IMR-90 (cell line): ENCODE data around the gene LCN2. TPM values are rescaled to one million over a fixed set of nuclear protein-coding genes. Genes with fewer than 3 reads are reported as not detected.

ENCODE experiments used
- ATAC-seq: fragments of 200-7000 bp; cut with Tn5 transposase; 2 replicates; pipeline ENCODE4 v1.9.1; 2020; ENCODE audit warnings: low read depth, mild to moderate bottlenecking, moderate library complexity
- BruUV-seq: library from RNA; stranded (reverse); fragments of 400-500 nt; replicated peaks from 2 replicates; lab custom pipeline; 2021; lab: Mats Ljungman, UMichigan
- CTCF ChIA-PET: fragments of 300-600 bp; formaldehyde crosslinking; extraction: SDS; loops from one replicate; lab custom pipeline; 2021; ENCODE audit warnings: antibody characterized with exemption; lab: Yijun Ruan, JAX
- POLR2A ChIA-PET: fragments of 300-600 bp; sonication (Branson Sonifier 250); formaldehyde crosslinking; loops from one replicate; lab custom pipeline; 2022; ENCODE audit warnings: antibody characterized with exemption; ENCODE audit not compliant: unreplicated experiment; lab: Charles Lee
- DNase-seq: peaks from one replicate; pipeline ENCODE4 v3.0.0; 2013
- H2AFZ ChIP-seq: replicated peaks from 2 replicates; pipeline ENCODE3; 2013; ENCODE audit warnings: low read length, mild to moderate bottlenecking; ENCODE audit not compliant: poor library complexity
- H2AK5ac ChIP-seq: 2 replicates; pipeline ENCODE4 v1.6.1; 2013; ENCODE audit warnings: low read depth, low read length, inconsistent platforms
- H2AK9ac ChIP-seq: replicated peaks from 2 replicates; pipeline ENCODE3; 2013; ENCODE audit warnings: mild to moderate bottlenecking, low read depth, low read length, moderate library complexity; ENCODE audit not compliant: poor library complexity
- H2BK120ac ChIP-seq: 2 replicates; pipeline ENCODE4 v1.6.1; 2013; ENCODE audit warnings: low read depth, low read length, inconsistent platforms
- H2BK15ac ChIP-seq: 3 replicates; pipeline ENCODE4 v1.6.1; 2013; ENCODE audit warnings: low read depth, low read length, inconsistent platforms
- H2BK20ac ChIP-seq: 2 replicates; pipeline ENCODE4 v1.6.1; 2013; ENCODE audit warnings: low read depth, mild to moderate bottlenecking, inconsistent platforms, low read length, moderate library complexity
- H2BK5ac ChIP-seq: 2 replicates; pipeline ENCODE4 v1.6.1; 2013; ENCODE audit warnings: mild to moderate bottlenecking, low read depth, low read length, inconsistent platforms; ENCODE audit not compliant: poor library complexity, severe bottlenecking
- H3K14ac ChIP-seq: replicated peaks from 2 replicates; pipeline ENCODE4 v1.6.1; 2013; ENCODE audit warnings: low read depth, low read length, inconsistent platforms
- H3K18ac ChIP-seq: 2 replicates; pipeline ENCODE4 v1.6.1; 2013; ENCODE audit warnings: low read depth, low read length, control low read depth
- H3K23ac ChIP-seq: 2 replicates; pipeline ENCODE4 v1.6.1; 2013; ENCODE audit warnings: low read depth, low read length, inconsistent platforms
- H3K27ac ChIP-seq: 2 replicates; pipeline ENCODE4 v1.5.1; 2013; ENCODE audit warnings: mild to moderate bottlenecking, control low read depth, low read length; ENCODE audit not compliant: insufficient read depth
- H3K27me3 ChIP-seq: 2 replicates; pipeline ENCODE4 v1.6.1; 2013; ENCODE audit warnings: low read length; ENCODE audit not compliant: control insufficient read depth, insufficient read depth
- H3K36me3 ChIP-seq: 2 replicates; pipeline ENCODE4 v1.6.1; 2013; ENCODE audit warnings: low read length, mixed read lengths; ENCODE audit not compliant: control insufficient read depth, insufficient read depth
- H3K4ac ChIP-seq: 2 replicates; pipeline ENCODE4 v1.6.1; 2013; ENCODE audit warnings: low read depth, low read length, inconsistent platforms
- H3K4me1 ChIP-seq: 2 replicates; pipeline ENCODE4 v1.6.1; 2013; ENCODE audit warnings: low read length, mixed read lengths; ENCODE audit not compliant: control insufficient read depth, insufficient read depth
- H3K4me2 ChIP-seq: 2 replicates; pipeline ENCODE4 v1.6.1; 2013; ENCODE audit warnings: low read depth, mild to moderate bottlenecking, control low read depth, low read length, moderate library complexity
- H3K4me3 ChIP-seq: 2 replicates; pipeline ENCODE4 v1.5.1; 2013; ENCODE audit warnings: low read depth, mild to moderate bottlenecking, control low read depth, low read length, moderate library complexity; ENCODE audit not compliant: insufficient read depth
- H3K56ac ChIP-seq: 2 replicates; pipeline ENCODE4 v1.6.1; 2013; ENCODE audit warnings: low read length, inconsistent platforms; ENCODE audit not compliant: insufficient read depth; ENCODE audit errors: extremely low read depth
- H3K79me1 ChIP-seq, 2 experiments: 2 replicates each; pipeline ENCODE4 v1.6.1; 2013; ENCODE audit warnings: low read length in 2 of 2, inconsistent platforms in 1 of 2, low read depth in 1 of 2
- H3K9ac ChIP-seq: 2 replicates; pipeline ENCODE4 v1.6.1; 2013; ENCODE audit warnings: low read depth, low read length, control low read depth
- H3K9me1 ChIP-seq: 2 replicates; pipeline ENCODE4 v1.6.1; 2013; ENCODE audit warnings: low read length, inconsistent platforms; ENCODE audit not compliant: insufficient read depth
- H3K9me3 ChIP-seq: 2 replicates; pipeline ENCODE4 v1.6.1; 2013; ENCODE audit warnings: low read length; ENCODE audit not compliant: control insufficient read depth, insufficient read depth
- H4K20me1 ChIP-seq: 2 replicates; pipeline ENCODE4 v1.6.1; 2013; ENCODE audit warnings: low read length, inconsistent platforms; ENCODE audit not compliant: insufficient read depth
- H4K5ac ChIP-seq: 2 replicates; pipeline ENCODE4 v1.6.1; 2013; ENCODE audit warnings: mild to moderate bottlenecking, low read depth, low read length, control low read depth
- H4K8ac ChIP-seq, 2 experiments: 2 replicates each; pipeline ENCODE4 v1.6.1; 2013; ENCODE audit warnings: low read depth in 2 of 2, low read length in 2 of 2, control low read depth in 1 of 2, inconsistent platforms in 1 of 2
- H4K91ac ChIP-seq: 2 replicates; pipeline ENCODE4 v1.6.1; 2013; ENCODE audit warnings: low read depth, low read length, inconsistent platforms; ENCODE audit not compliant: insufficient read depth
- CHD1 ChIP-seq: IDR thresholded peaks from 2 replicates; pipeline ENCODE4 v1.6.1; 2012; ENCODE audit warnings: low read depth, low read length, improper control_type of control experiment
- FOS ChIP-seq: fragments of 150-350 bp; IDR thresholded peaks from 2 replicates; pipeline ENCODE4 v1.6.1; 2016; ENCODE audit warnings: low read depth, low read length
- POLR2A ChIP-seq: IDR thresholded peaks from 2 replicates; pipeline ENCODE4 v1.6.1; 2012; ENCODE audit warnings: mild to moderate bottlenecking, low read depth, low read length
- SMC3 ChIP-seq: fragments of 150-350 bp; IDR thresholded peaks from 2 replicates; pipeline ENCODE4 v1.6.1; 2016; ENCODE audit warnings: low read depth, mild to moderate bottlenecking, antibody characterized with exemption, low read length, moderate library complexity
- WGBS, 2 experiments: methylation state at CpG; one replicate each; pipeline versions ENCODE4 v1.1.5 to v1.1.7; 2013; ENCODE audit warnings: missing lambda C conversion rate in 2 of 2; ENCODE audit not compliant: insufficient read length in 1 of 2; ENCODE audit errors: extremely low coverage in 2 of 2; 5-methylcytosine and 5-hydroxymethylcytosine counted together
- dilution Hi-C: fragments of 300-500 bp; cut with HindIII; formaldehyde crosslinking; loops from one replicate; pipeline ENCODE4 v1.14.3; 2018; ENCODE audit warnings: low sequenced_read_pairs; ENCODE audit not compliant: unreplicated experiment
- in situ Hi-C: fragments of 300-500 bp; cut with MboI; formaldehyde crosslinking; loops from 3 replicates; pipeline ENCODE4 v1.14.3; 2019; ENCODE audit warnings: low sequenced_read_pairs, inconsistent platforms, mixed read lengths
- intact Hi-C: fragments of 100-400 bp; cut with micrococcal nuclease; formaldehyde crosslinking; loops from 2 replicates; pipeline ENCODE4 v1.10.0; 2022
- polyA plus RNA-seq, 3 experiments: library from polyadenylated mRNA; depleted of rRNA; stranded (reverse); fragments of >200 nt; gene quantifications; 2 replicates each; pipeline ENCODE4 v1.2.3, GENCODE V29; 2012; ENCODE audit warnings: low replicate concordance in 1 of 3
- total RNA-seq: library from RNA; depleted of rRNA; stranded (reverse); fragments of >200 nt; gene quantifications from 2 replicates; pipeline ENCODE4 v1.2.3, GENCODE V29; 2012

LCN2 gene
- total and polyA plus RNA-seq, 2 of the 4 experiments (the other 2 are of a cell fraction): not detected

- ChIA-PET CTCF (interaction anchor here (1.0 kb wide), 1 partner anchor 9 kb away, joined by 3 read pairs; no protein-coding TSS in a partner anchor), POLR2A (no interaction called here)
- WGBS, 2 experiments: no CpG with 5 or more reads among the region's 15 CpGs
- intact Hi-C loops: no loop called here
- Histone ChIP-seq H2AK5ac (no peak overlapping the region), H3K4me3 (no peak overlapping the region), H3K79me1 (peaks cover 8 to 29% of the 10 kb centered on the region in 2 experiments; a peak in 2 of 4 replicates), H2BK120ac (no peak overlapping the region), H3K4me2 (no peak overlapping the region), H3K9me1 (no peaks in the 10 kb centered on the region), H2AK9ac (no peak overlapping the region), H3K4me1 (no peaks in the 10 kb centered on the region), H4K8ac (no peak overlapping the region), H4K20me1 (peaks cover 23% of the 10 kb centered on the region), H4K91ac (no peak overlapping the region), H2BK20ac (no peak overlapping the region), H3K14ac (no peak overlapping the region), H2BK5ac (no peak overlapping the region), H3K9ac (no peak overlapping the region), H3K36me3 (peaks cover 47% of the 10 kb centered on the region), H3K9me3 (no peaks in the 10 kb centered on the region), H2AFZ (no peak overlapping the region), H3K56ac (no peak overlapping the region), H3K27me3 (no peaks in the 10 kb centered on the region), H3K27ac (no peak overlapping the region), H3K18ac (no peak overlapping the region), H4K5ac (no peak overlapping the region), H3K4ac (no peak overlapping the region), H3K23ac (no peak overlapping the region), H2BK15ac (no peak overlapping the region)
- ATAC-seq (no peak), DNase-seq (no peak)
- dilution Hi-C loops: no loop called here
- in situ Hi-C loops: no loop called here
- TF ChIP-seq CHD1 (no peak), SMC3 (no peak), POLR2A (0 out of 2 replicates have a peak, but pooled peaks have one; percentile 8), FOS (no peak)
- BruUV-seq: no TSS peak
These were observed 40.8 kb upstream of the LCN2 start for GRCh38 chr9:128108269-128109049.
